Measurements from ENCODE around the gene ITPR2.

The ITPR2 gene

GRCh38 chr12:26821212-26821701 lies 11.7 kb downstream of the ITPR2 start:
- DNase-seq: peak; percentile 40

- DNase-seq: no peak
Measured at GRCh38 chr12:26818636-26819035, 14.4 kb downstream of the ITPR2 start.

- no peak for DNase-seq
Measured at GRCh38 chr12:26818201-26818600, 14.8 kb downstream of the ITPR2 start.

GRCh38 chr12:26817183-26817591 lies 15.8 kb downstream of the ITPR2 start:
- DNase-seq: no peak

- no peak for DNase-seq
Measured at GRCh38 chr12:26813812-26814211, 19.2 kb downstream of the ITPR2 start.

GRCh38 chr12:26810330-26810729 lies 22.7 kb downstream of the ITPR2 start:
- peak; percentile 84 for DNase-seq

GRCh38 chr12:26809611-26810285 lies 23.2 kb downstream of the ITPR2 start:
- no peak for DNase-seq

GRCh38 chr12:26808766-26809476 lies 24.1 kb downstream of the ITPR2 start:
- no peak for DNase-seq

- no peak for DNase-seq
Measured at GRCh38 chr12:26807292-26807691, 25.7 kb downstream of the ITPR2 start.

GRCh38 chr12:26806556-26806955 lies 26.4 kb downstream of the ITPR2 start:
- DNase-seq: no peak

GRCh38 chr12:26805401-26805971 lies 27.5 kb downstream of the ITPR2 start:
- DNase-seq: no peak

- peak; percentile 38 for DNase-seq
Measured at GRCh38 chr12:26803552-26803951, 29.4 kb downstream of the ITPR2 start.

- no peak for DNase-seq
Measured at GRCh38 chr12:26801486-26801885, 31.5 kb downstream of the ITPR2 start.

GRCh38 chr12:26800858-26801257 lies 32.1 kb downstream of the ITPR2 start:
- DNase-seq: no peak

- DNase-seq: no peak
Measured at GRCh38 chr12:26800347-26800746, 32.6 kb downstream of the ITPR2 start.

GRCh38 chr12:26799741-26800140 lies 33.3 kb downstream of the ITPR2 start:
- no peak for DNase-seq

- no peak for DNase-seq
Measured at GRCh38 chr12:26798640-26799039, 34.4 kb downstream of the ITPR2 start.

GRCh38 chr12:26798023-26798422 lies 35.0 kb downstream of the ITPR2 start:
- DNase-seq: peak; percentile 66

GRCh38 chr12:26795910-26796309 lies 37.1 kb downstream of the ITPR2 start:
- no peak for DNase-seq

GRCh38 chr12:26791301-26791791 lies 41.6 kb downstream of the ITPR2 start:
- DNase-seq: peak; percentile 55

- no peak for DNase-seq
Measured at GRCh38 chr12:26790645-26790994, 42.4 kb downstream of the ITPR2 start.

- DNase-seq: peak; percentile 79
Measured at GRCh38 chr12:26789731-26790644, 43.0 kb downstream of the ITPR2 start.

Data from fibroblast of skin of abdomen (primary cell).